GM23248 (cell line): ENCODE data around the gene DIAPH3. TPM values are rescaled to one million over a fixed set of nuclear protein-coding genes. Genes with fewer than 3 reads are reported as not detected.

Experiments
- DNase-seq: peaks from one replicate; pipeline ENCODE4 v3.0.0-alpha.2; 2015
- H2AFZ ChIP-seq: fragments of 200-600 bp; sonication (generic); 2 replicates; pipeline ENCODE4 v1.6.1; 2016; ENCODE audit warnings: antibody characterized with exemption
- H3F3A ChIP-seq: fragments of 200-600 bp; sonication (generic); 2 replicates; pipeline ENCODE4 v1.6.1; 2016; ENCODE audit warnings: mild to moderate bottlenecking, antibody characterized with exemption, mixed run types; ENCODE audit not compliant: insufficient read depth
- H3K27ac ChIP-seq: fragments of 200-600 bp; sonication (generic); 2 replicates; pipeline ENCODE4 v1.5.1; 2016; ENCODE audit warnings: mild to moderate bottlenecking
- H3K27me3 ChIP-seq: fragments of 200-600 bp; sonication (generic); replicated peaks from 2 replicates; pipeline ENCODE4 v1.6.1; 2016; ENCODE audit warnings: mild to moderate bottlenecking; ENCODE audit not compliant: insufficient read depth
- H3K36me3 ChIP-seq: fragments of 200-600 bp; sonication (generic); 2 replicates; pipeline ENCODE4 v1.6.1; 2016; ENCODE audit warnings: low read depth, mild to moderate bottlenecking
- H3K4me1 ChIP-seq: fragments of 200-600 bp; sonication (generic); 2 replicates; pipeline ENCODE4 v1.6.1; 2016; ENCODE audit warnings: mild to moderate bottlenecking; ENCODE audit not compliant: insufficient read depth
- H3K4me2 ChIP-seq: fragments of 200-600 bp; sonication (generic); one replicate; pipeline ENCODE4 v1.6.1; 2016; ENCODE audit warnings: mild to moderate bottlenecking; ENCODE audit not compliant: unreplicated experiment
- H3K4me3 ChIP-seq: fragments of 200-600 bp; sonication (generic); 2 replicates; pipeline ENCODE4 v1.5.1; 2016; ENCODE audit warnings: mild to moderate bottlenecking
- H3K79me2 ChIP-seq: fragments of 200-600 bp; sonication (generic); 2 replicates; pipeline ENCODE4 v1.6.1; 2016; ENCODE audit warnings: mild to moderate bottlenecking; ENCODE audit not compliant: insufficient read depth
- H3K9ac ChIP-seq: fragments of 200-600 bp; sonication (generic); 2 replicates; pipeline ENCODE4 v1.6.1; 2016; ENCODE audit warnings: mild to moderate bottlenecking
- H3K9me2 ChIP-seq: fragments of 200-600 bp; sonication (generic); 2 replicates; pipeline ENCODE4 v1.6.1; 2016; ENCODE audit warnings: mixed run types, mild to moderate bottlenecking, moderate library complexity; ENCODE audit not compliant: insufficient read depth
- H3K9me3 ChIP-seq: fragments of 200-600 bp; sonication (generic); one replicate; pipeline ENCODE4 v1.6.1; 2017; ENCODE audit warnings: low read depth
- H4K20me1 ChIP-seq: fragments of 200-600 bp; sonication (generic); 2 replicates; pipeline ENCODE4 v1.6.0; 2016; ENCODE audit not compliant: insufficient read depth
- EZH2 ChIP-seq: fragments of 200-600 bp; sonication (generic); IDR thresholded peaks from 2 replicates; pipeline ENCODE4 v1.6.1; 2018; ENCODE audit warnings: antibody characterized with exemption, mild to moderate bottlenecking; ENCODE audit not compliant: insufficient read depth, poor library complexity, severe bottlenecking
- EZH2phosphoT487 ChIP-seq: fragments of 200-600 bp; sonication (generic); IDR thresholded peaks from 2 replicates; pipeline ENCODE4 v1.6.1; 2018; ENCODE audit warnings: antibody characterized with exemption, moderate library complexity, mild to moderate bottlenecking, low read depth; ENCODE audit not compliant: insufficient read depth
- WGBS, 2 experiments: methylation state at CpG; one replicate each; pipeline ENCODE4 v1.1.6; 2015 to 2017; ENCODE audit warnings: low lambda C conversion rate in 2 of 2, low coverage in 1 of 2; ENCODE audit errors: missing lambda C conversion rate in 2 of 2; 5-methylcytosine and 5-hydroxymethylcytosine counted together
- in situ Hi-C: fragments of 300-500 bp; cut with MboI; formaldehyde crosslinking; loops from 2 replicates; pipeline ENCODE4 v1.15.0; 2020
- polyA plus RNA-seq: library from polyadenylated mRNA; unstranded; fragments of >200 nt; fragmentation: Nextera tagmentation; extraction: Ambion mirVana; gene quantifications from 2 replicates; pipeline ENCODE4 v1.2.1, GENCODE V29; 2016
- total RNA-seq: library from RNA; depleted of rRNA; stranded (reverse); fragments of >200 nt; shearing (Covaris generic); gene quantifications from 2 replicates; pipeline ENCODE4 v1.2.3, GENCODE V29; 2014

The DIAPH3 gene
- total and polyA plus RNA-seq, 2 experiments from 2014 or later = 12.1 to 18.1 TPM

- no peaks in the 10 kb centered on the region for H3F3A ChIP-seq
- no peak overlapping the region for H3K9ac ChIP-seq
- no peak overlapping the region for H2AFZ ChIP-seq
- H3K9me2 ChIP-seq = no peaks in the 10 kb centered on the region
- no peak for DNase-seq
- no peaks in the 10 kb centered on the region for H3K36me3 ChIP-seq
- TF ChIP-seq EZH2phosphoT487 (no peak), EZH2 (no peak)
- no peaks in the 10 kb centered on the region for H4K20me1 ChIP-seq
- H3K27ac ChIP-seq = no peak overlapping the region
- no peaks in the 10 kb centered on the region for H3K9me3 ChIP-seq
- in situ Hi-C loops = no loop called here
- no peaks in the 10 kb centered on the region for H3K4me1 ChIP-seq
- no peak overlapping the region for H3K4me2 ChIP-seq
- no peaks in the 10 kb centered on the region for H3K27me3 ChIP-seq
- no peak overlapping the region for H3K4me3 ChIP-seq
- H3K79me2 ChIP-seq = no peaks in the 10 kb centered on the region
Measured at GRCh38 chr13:60000081-60000480, 163.6 kb downstream of the DIAPH3 start.

- no peaks in the 10 kb centered on the region for H3K27me3 ChIP-seq
- no peaks in the 10 kb centered on the region for H3F3A ChIP-seq
- no peaks in the 10 kb centered on the region for H3K4me1 ChIP-seq
- H3K9ac ChIP-seq = no peak overlapping the region
- no peak overlapping the region for H3K4me2 ChIP-seq
- no peaks in the 10 kb centered on the region for H3K36me3 ChIP-seq
- TF ChIP-seq EZH2phosphoT487 = no peak
- TF ChIP-seq EZH2 = no peak
- H4K20me1 ChIP-seq = no peaks in the 10 kb centered on the region
- no peak for DNase-seq
- no peaks in the 10 kb centered on the region for H3K9me3 ChIP-seq
- H3K9me2 ChIP-seq = no peaks in the 10 kb centered on the region
- no peak overlapping the region for H2AFZ ChIP-seq
- WGBS, 2 experiments = 91 to 93% methylated on average over 1 of the region's 1 CpG
- H3K4me3 ChIP-seq = no peak overlapping the region
- in situ Hi-C loops = no loop called here
- no peaks in the 10 kb centered on the region for H3K79me2 ChIP-seq
- no peak overlapping the region for H3K27ac ChIP-seq
Measured at GRCh38 chr13:59997976-59998375, 165.8 kb downstream of the DIAPH3 start.

- no peaks in the 10 kb centered on the region for H3K36me3 ChIP-seq
- H3K4me3 ChIP-seq = no peak overlapping the region
- H3K9ac ChIP-seq = no peak overlapping the region
- H3K9me2 ChIP-seq = no peaks in the 10 kb centered on the region
- H3K4me2 ChIP-seq = no peak overlapping the region
- TF ChIP-seq EZH2phosphoT487 = no peak
- TF ChIP-seq EZH2 = no peak
- H3K9me3 ChIP-seq = no peaks in the 10 kb centered on the region
- H3K4me1 ChIP-seq = no peaks in the 10 kb centered on the region
- in situ Hi-C loops = no loop called here
- H3F3A ChIP-seq = no peaks in the 10 kb centered on the region
- H3K27ac ChIP-seq = no peak overlapping the region
- no peaks in the 10 kb centered on the region for H3K27me3 ChIP-seq
- H4K20me1 ChIP-seq = no peaks in the 10 kb centered on the region
- DNase-seq = no peak
- H2AFZ ChIP-seq = no peak overlapping the region
- 79 to 82% methylated on average over 6 of the region's 6 CpGs for WGBS, 2 experiments
- no peaks in the 10 kb centered on the region for H3K79me2 ChIP-seq
Measured at GRCh38 chr13:59996461-59996980, 167.2 kb downstream of the DIAPH3 start.

GRCh38 chr13:59991395-59991794, 172.3 kb downstream of the DIAPH3 start:
- Histone ChIP-seq H3K79me2 (no peaks in the 10 kb centered on the region), H3F3A (no peaks in the 10 kb centered on the region), H3K27me3 (no peaks in the 10 kb centered on the region), H2AFZ (no peak overlapping the region), H3K4me2 (no peak overlapping the region), H4K20me1 (no peaks in the 10 kb centered on the region), H3K4me1 (no peaks in the 10 kb centered on the region), H3K9me3 (no peaks in the 10 kb centered on the region), H3K36me3 (no peaks in the 10 kb centered on the region; the same call in 1 of the 2 replicates), H3K27ac (no peak overlapping the region), H3K9me2 (no peaks in the 10 kb centered on the region), H3K9ac (no peak overlapping the region), H3K4me3 (no peak overlapping the region)
- no peak for DNase-seq
- 98 to 100% methylated on average over 2 of the region's 2 CpGs for WGBS, 2 experiments
- TF ChIP-seq EZH2phosphoT487 = no peak
- TF ChIP-seq EZH2 = no peak
- in situ Hi-C loops = no loop called here
